Calu3 (cell line): Measurements from ENCODE around the gene TTLL11. TPM values are rescaled to one million over a fixed set of nuclear protein-coding genes. Genes with fewer than 3 reads are reported as not detected.

Source experiments
- BruUV-seq: library from RNA; stranded (reverse); fragments of 400-500 nt; replicated peaks from 2 replicates; lab custom pipeline; 2021; lab: Mats Ljungman, UMichigan
- CTCF ChIA-PET: fragments of 300-600 bp; sonication (Branson Sonifier 250); formaldehyde crosslinking; loops from one replicate; lab custom pipeline; 2022; ENCODE audit warnings: antibody characterized with exemption; lab: Charles Lee
- DNase-seq: peaks from one replicate; pipeline ENCODE4 v3.0.0; 2022
- H3K27ac Mint-ChIP-seq: one replicate; pipeline ENCODE4 v1.8.0; 2022; ENCODE audit warnings: mixed read lengths; ENCODE audit not compliant: unreplicated experiment
- H3K27me3 Mint-ChIP-seq: one replicate; pipeline ENCODE4 v1.8.0; 2022; ENCODE audit warnings: mixed read lengths; ENCODE audit not compliant: unreplicated experiment
- H3K36me3 Mint-ChIP-seq: one replicate; pipeline ENCODE4 v1.8.0; 2022; ENCODE audit warnings: mild to moderate bottlenecking, moderate library complexity, mixed read lengths; ENCODE audit not compliant: insufficient read depth, unreplicated experiment
- H3K4me1 Mint-ChIP-seq: one replicate; pipeline ENCODE4 v1.8.0; 2022; ENCODE audit warnings: mild to moderate bottlenecking, low read depth, mixed read lengths; ENCODE audit not compliant: unreplicated experiment
- H3K4me3 Mint-ChIP-seq: one replicate; pipeline ENCODE4 v1.8.0; 2022; ENCODE audit warnings: mild to moderate bottlenecking, low read depth, moderate library complexity, mixed read lengths; ENCODE audit not compliant: unreplicated experiment
- H3K9me3 Mint-ChIP-seq: one replicate; pipeline ENCODE4 v1.8.0; 2022; ENCODE audit warnings: low read depth, mixed read lengths; ENCODE audit not compliant: unreplicated experiment
- intact Hi-C: fragments of 100-400 bp; cut with micrococcal nuclease; formaldehyde crosslinking; loops from one replicate; pipeline ENCODE4 v1.10.0; 2022; ENCODE audit not compliant: unreplicated experiment
- total RNA-seq: library from RNA; stranded (reverse); gene quantifications from 2 replicates; pipeline ENCODE4 v1.2.3, GENCODE V29; 2022
- TF ChIP-seq, protein P1 (sequence below): fragments of 200-600 bp; IDR thresholded peaks from one replicate; pipeline ENCODE4 v1.8.0; 2022; ENCODE audit warnings: antibody characterized with exemption; ENCODE audit not compliant: unreplicated experiment

The TTLL11 gene
- total RNA-seq, 1 experiment from 2014 or later: 10.5 TPM

DNA sequence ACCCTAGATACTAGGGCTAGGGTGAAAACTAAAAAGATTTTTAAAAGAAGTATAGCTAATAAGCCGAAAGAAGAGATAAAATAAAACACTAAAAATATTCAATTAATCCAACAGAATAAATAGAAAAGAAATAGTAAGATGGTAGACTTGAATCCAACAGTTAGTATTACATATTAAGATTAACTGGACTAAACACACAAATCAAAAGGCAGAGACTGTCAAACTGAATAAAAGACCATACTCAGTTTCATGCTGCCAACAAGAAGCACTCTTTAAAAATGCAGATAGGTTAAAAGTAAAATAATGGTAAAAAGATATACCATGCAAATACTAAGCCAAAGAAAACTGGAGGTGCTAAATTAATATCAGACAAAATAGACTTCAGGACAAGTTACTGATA is 65.0 kb downstream of the TTLL11 start:
- H3K27me3 Mint-ChIP-seq: no peaks in the 10 kb centered on the region
- no peak for DNase-seq
- peaks cover 8% of the 10 kb centered on the region for H3K4me1 Mint-ChIP-seq
- CTCF ChIA-PET: no interaction called here
- H3K36me3 Mint-ChIP-seq: no peaks in the 10 kb centered on the region
- TF ChIP-seq, protein P1, sequence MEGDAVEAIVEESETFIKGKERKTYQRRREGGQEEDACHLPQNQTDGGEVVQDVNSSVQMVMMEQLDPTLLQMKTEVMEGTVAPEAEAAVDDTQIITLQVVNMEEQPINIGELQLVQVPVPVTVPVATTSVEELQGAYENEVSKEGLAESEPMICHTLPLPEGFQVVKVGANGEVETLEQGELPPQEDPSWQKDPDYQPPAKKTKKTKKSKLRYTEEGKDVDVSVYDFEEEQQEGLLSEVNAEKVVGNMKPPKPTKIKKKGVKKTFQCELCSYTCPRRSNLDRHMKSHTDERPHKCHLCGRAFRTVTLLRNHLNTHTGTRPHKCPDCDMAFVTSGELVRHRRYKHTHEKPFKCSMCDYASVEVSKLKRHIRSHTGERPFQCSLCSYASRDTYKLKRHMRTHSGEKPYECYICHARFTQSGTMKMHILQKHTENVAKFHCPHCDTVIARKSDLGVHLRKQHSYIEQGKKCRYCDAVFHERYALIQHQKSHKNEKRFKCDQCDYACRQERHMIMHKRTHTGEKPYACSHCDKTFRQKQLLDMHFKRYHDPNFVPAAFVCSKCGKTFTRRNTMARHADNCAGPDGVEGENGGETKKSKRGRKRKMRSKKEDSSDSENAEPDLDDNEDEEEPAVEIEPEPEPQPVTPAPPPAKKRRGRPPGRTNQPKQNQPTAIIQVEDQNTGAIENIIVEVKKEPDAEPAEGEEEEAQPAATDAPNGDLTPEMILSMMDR: no peak
- no peaks in the 10 kb centered on the region for H3K9me3 Mint-ChIP-seq
- H3K27ac Mint-ChIP-seq: no peak overlapping the region
- H3K4me3 Mint-ChIP-seq: no peak overlapping the region
- no TSS peak for BruUV-seq
- intact Hi-C loops: no loop called here

DNA sequence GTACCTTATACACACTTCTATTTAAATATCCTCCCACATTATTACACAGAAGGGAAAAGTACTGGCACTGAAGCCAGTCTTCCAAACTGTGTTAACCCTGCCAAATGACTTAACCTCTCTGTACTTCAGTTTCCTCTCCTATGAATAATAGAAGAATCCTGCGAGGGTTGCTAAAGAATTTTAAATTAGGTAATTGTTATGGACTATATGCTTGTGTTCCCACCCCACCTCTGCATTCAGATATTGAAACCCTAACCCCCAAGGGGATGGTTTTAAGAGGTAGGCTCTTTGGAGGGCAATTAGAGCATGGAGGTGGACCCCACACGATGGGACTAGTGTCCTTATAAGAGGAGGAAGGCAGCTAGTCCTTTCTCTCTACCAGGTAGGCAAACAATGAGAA is 72.7 kb downstream of the TTLL11 start:
- Mint-ChIP-seq H3K27me3 (no peaks in the 10 kb centered on the region), H3K4me1 (no peaks in the 10 kb centered on the region), H3K27ac (no peak overlapping the region), H3K36me3 (no peaks in the 10 kb centered on the region), H3K9me3 (no peaks in the 10 kb centered on the region), H3K4me3 (no peak overlapping the region)
- CTCF ChIA-PET: no interaction called here
- DNase-seq: no peak
- intact Hi-C loops: no loop called here
- no TSS peak for BruUV-seq
- TF ChIP-seq, protein P1: no peak

DNA sequence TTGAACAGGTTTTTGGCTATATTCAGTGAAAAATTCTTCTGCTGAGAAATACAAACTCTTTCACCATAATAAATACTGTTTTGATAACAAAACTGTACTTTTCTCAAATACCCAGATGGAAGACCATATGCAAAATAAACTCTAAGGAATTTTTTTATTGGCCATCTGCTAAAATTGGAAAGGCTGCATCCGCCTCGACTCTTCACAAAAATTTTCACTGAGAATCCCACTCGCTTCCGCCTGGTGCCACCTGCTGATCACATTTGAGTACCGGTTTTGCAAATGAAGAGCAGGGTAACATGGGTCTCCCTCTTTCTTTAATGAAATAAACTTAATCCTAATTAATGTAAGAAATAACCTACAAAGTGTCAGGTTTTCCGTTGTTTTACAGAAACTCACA is 76.4 kb downstream of the TTLL11 start:
- H3K4me3 Mint-ChIP-seq: no peak overlapping the region
- BruUV-seq: no TSS peak
- intact Hi-C loops: no loop called here
- no peaks in the 10 kb centered on the region for H3K27me3 Mint-ChIP-seq
- no peaks in the 10 kb centered on the region for H3K36me3 Mint-ChIP-seq
- TF ChIP-seq, protein P1: no peak
- no peaks in the 10 kb centered on the region for H3K9me3 Mint-ChIP-seq
- CTCF ChIA-PET: no interaction called here
- no peak overlapping the region for H3K27ac Mint-ChIP-seq
- DNase-seq: no peak
- H3K4me1 Mint-ChIP-seq: no peaks in the 10 kb centered on the region

DNA sequence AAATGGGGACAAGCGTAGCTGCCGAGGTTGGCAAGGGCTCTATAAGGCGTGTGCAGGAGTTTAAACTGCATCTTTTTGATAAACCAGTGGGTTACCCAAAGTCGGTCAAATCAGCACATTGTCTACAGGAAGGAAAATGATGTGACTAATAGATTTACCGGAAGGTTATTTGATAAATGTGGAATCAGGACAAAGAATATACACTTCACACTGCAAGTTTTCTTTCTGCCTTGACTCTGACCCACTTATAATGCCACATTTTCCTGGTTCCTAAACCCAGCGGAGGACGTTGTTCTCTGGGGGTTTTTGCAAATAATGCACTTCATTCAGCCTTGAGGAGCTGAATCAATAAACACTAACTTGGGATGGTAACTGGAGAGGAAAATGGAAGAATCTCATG is 76.8 kb downstream of the TTLL11 start:
- intact Hi-C loops: no loop called here
- no peak for DNase-seq
- Mint-ChIP-seq H3K27ac (no peak overlapping the region), H3K4me3 (no peak overlapping the region), H3K4me1 (no peaks in the 10 kb centered on the region), H3K36me3 (no peaks in the 10 kb centered on the region), H3K9me3 (no peaks in the 10 kb centered on the region), H3K27me3 (no peaks in the 10 kb centered on the region)
- BruUV-seq: no TSS peak
- CTCF ChIA-PET: no interaction called here
- TF ChIP-seq, protein P1: no peak
